CD14-positive monocyte (primary cell): ENCODE measurements around the gene PLAAT4. TPM values are rescaled to one million over a fixed set of nuclear protein-coding genes. Genes with fewer than 3 reads are reported as not detected.

Source experiments
- DNase-seq, 3 donors: peaks; one replicate each; pipeline ENCODE4 v3.0.0-alpha.2; 2011 to 2022
- H2AFZ ChIP-seq: 2 replicates; pipeline ENCODE4 v1.6.0; 2012; ENCODE audit warnings: mild to moderate bottlenecking, low read depth, low read length, inconsistent platforms; ENCODE audit not compliant: insufficient read depth, poor library complexity, severe bottlenecking
- H3K27ac ChIP-seq, 2 donors: 1 replicate in 1 of 2; 2 replicates in 1 of 2; pipeline ENCODE4 v1.5.1; 2012 to 2013; ENCODE audit warnings: low read length in 2 of 2, control low read depth in 1 of 2, inconsistent platforms in 1 of 2, low read depth in 1 of 2, mild to moderate bottlenecking in 1 of 2
- H3K27me3 ChIP-seq, 2 donors: one replicate each; pipeline versions ENCODE4 v1.6.0 to v1.6.1; 2011 to 2013; ENCODE audit warnings: low read length in 2 of 2; ENCODE audit not compliant: control insufficient read depth in 2 of 2, insufficient read depth in 2 of 2
- H3K36me3 ChIP-seq, 2 donors: replicated peaks in 1 of 2; 1 replicate in 1 of 2; 2 replicates in 1 of 2; pipeline versions ENCODE4 v1.5.1 to v1.6.1; 2012 to 2013; ENCODE audit warnings: low read length in 2 of 2, control low read depth in 1 of 2, inconsistent platforms in 1 of 2, mild to moderate bottlenecking in 1 of 2; ENCODE audit not compliant: insufficient read depth in 2 of 2, control insufficient read depth in 1 of 2
- H3K4me1 ChIP-seq, 2 donors: 1 replicate in 1 of 2; 2 replicates in 1 of 2; pipeline versions ENCODE4 v1.5.1 to v1.6.1; 2012 to 2013; ENCODE audit warnings: low read length in 2 of 2, control low read depth in 1 of 2, inconsistent platforms in 1 of 2, mild to moderate bottlenecking in 1 of 2, moderate library complexity in 1 of 2; ENCODE audit not compliant: insufficient read depth in 2 of 2, control insufficient read depth in 1 of 2
- H3K4me2 ChIP-seq: replicated peaks from 2 replicates; pipeline ENCODE3; 2012; ENCODE audit warnings: low read length, moderate library complexity, mild to moderate bottlenecking; ENCODE audit not compliant: poor library complexity, severe bottlenecking; ENCODE audit errors: extremely low read depth
- H3K4me3 ChIP-seq, 3 experiments: fragments of 200-600 bp in 1 of 3; sonication (generic) in 1 of 3; replicated peaks in 1 of 3; 1 replicate in 2 of 3; 2 replicates in 1 of 3; pipeline ENCODE4 v1.5.1; 2011 to 2013; ENCODE audit warnings: low read length in 3 of 3, mild to moderate bottlenecking in 3 of 3, control low read depth in 2 of 3, low read depth in 2 of 3, inconsistent platforms in 1 of 3, moderate library complexity in 1 of 3
- H3K79me2 ChIP-seq: 2 replicates; pipeline ENCODE4 v1.6.0; 2012; ENCODE audit warnings: mild to moderate bottlenecking, control low read depth, inconsistent platforms, low read length, moderate library complexity; ENCODE audit not compliant: insufficient read depth
- H3K9ac ChIP-seq: 2 replicates; pipeline ENCODE4 v1.6.0; 2017; ENCODE audit warnings: low read length, mild to moderate bottlenecking; ENCODE audit not compliant: insufficient read depth, poor library complexity, severe bottlenecking
- H3K9me3 ChIP-seq, 2 donors: replicated peaks in 1 of 2; 1 replicate in 1 of 2; 2 replicates in 1 of 2; pipeline versions ENCODE4 v1.5.1 to v1.6.1; 2012 to 2013; ENCODE audit warnings: low read length in 2 of 2, control low read depth in 1 of 2; ENCODE audit not compliant: control insufficient read depth in 1 of 2, insufficient read depth in 1 of 2
- H4K20me1 ChIP-seq: 2 replicates; pipeline ENCODE4 v1.6.0; 2012; ENCODE audit warnings: mild to moderate bottlenecking, low read length, control low read depth, moderate library complexity; ENCODE audit not compliant: insufficient read depth
- H3K27ac Mint-ChIP-seq, 7 donors: one replicate each; pipeline ENCODE4 v1.8.0; 2020; ENCODE audit warnings: mild to moderate bottlenecking in 7 of 7, mixed read lengths in 7 of 7, moderate library complexity in 6 of 7, inconsistent platforms in 2 of 7
- H3K27me3 Mint-ChIP-seq, 3 donors: one replicate each; pipeline ENCODE4 v1.8.0; 2021 to 2022; ENCODE audit warnings: low read depth in 3 of 3, mild to moderate bottlenecking in 3 of 3, mixed read lengths in 3 of 3, moderate library complexity in 3 of 3, inconsistent platforms in 1 of 3
- H3K36me3 Mint-ChIP-seq, 2 donors: one replicate each; pipeline ENCODE4 v1.8.0; 2020; ENCODE audit warnings: mixed read lengths in 2 of 2, inconsistent platforms in 1 of 2, mild to moderate bottlenecking in 1 of 2
- H3K4me1 Mint-ChIP-seq: one replicate; pipeline ENCODE4 v1.8.0; 2020; ENCODE audit warnings: mild to moderate bottlenecking, mixed read lengths
- H3K4me3 Mint-ChIP-seq, 2 donors: one replicate each; pipeline ENCODE4 v1.8.0; 2020; ENCODE audit warnings: mild to moderate bottlenecking in 2 of 2, mixed read lengths in 2 of 2, moderate library complexity in 1 of 2
- H3K9me3 Mint-ChIP-seq, 7 donors: one replicate each; pipeline ENCODE4 v1.8.0; 2020 to 2022; ENCODE audit warnings: mixed read lengths in 7 of 7, mild to moderate bottlenecking in 6 of 7, moderate library complexity in 6 of 7, inconsistent platforms in 2 of 7
- CTCF ChIP-seq: fragments of 200-600 bp; IDR thresholded peaks from one replicate; pipeline ENCODE4 v1.8.0; 2022; ENCODE audit warnings: antibody characterized with exemption, mild to moderate bottlenecking
- WGBS: methylation state at CpG from one replicate; pipeline ENCODE4 v1.1.5; 2013; ENCODE audit warnings: missing lambda C conversion rate; ENCODE audit not compliant: insufficient coverage; 5-methylcytosine and 5-hydroxymethylcytosine counted together
- intact Hi-C, 2 donors: fragments of 100-400 bp; cut with micrococcal nuclease; formaldehyde crosslinking; loops; one replicate each; pipeline versions ENCODE4 v1.15.0 to v1.15.1; 2023
- polyA plus RNA-seq, 3 donors: library from polyadenylated mRNA; depleted of rRNA in 1 of 3; unstranded in 2 of 3; stranded (reverse) in 1 of 3; fragments of 300-500 nt in 2 of 3; fragments of >200 nt in 1 of 3; fragmentation: Illumina TruSeq in 2 of 3; gene quantifications; 1 replicate in 2 of 3; 2 replicates in 1 of 3; pipeline ENCODE4 v1.2.3, GENCODE V29; 2012 to 2021

PLAAT4 gene
- polyA plus RNA-seq, 3 donors: 55.2 to 119 (median 101) TPM

DNA sequence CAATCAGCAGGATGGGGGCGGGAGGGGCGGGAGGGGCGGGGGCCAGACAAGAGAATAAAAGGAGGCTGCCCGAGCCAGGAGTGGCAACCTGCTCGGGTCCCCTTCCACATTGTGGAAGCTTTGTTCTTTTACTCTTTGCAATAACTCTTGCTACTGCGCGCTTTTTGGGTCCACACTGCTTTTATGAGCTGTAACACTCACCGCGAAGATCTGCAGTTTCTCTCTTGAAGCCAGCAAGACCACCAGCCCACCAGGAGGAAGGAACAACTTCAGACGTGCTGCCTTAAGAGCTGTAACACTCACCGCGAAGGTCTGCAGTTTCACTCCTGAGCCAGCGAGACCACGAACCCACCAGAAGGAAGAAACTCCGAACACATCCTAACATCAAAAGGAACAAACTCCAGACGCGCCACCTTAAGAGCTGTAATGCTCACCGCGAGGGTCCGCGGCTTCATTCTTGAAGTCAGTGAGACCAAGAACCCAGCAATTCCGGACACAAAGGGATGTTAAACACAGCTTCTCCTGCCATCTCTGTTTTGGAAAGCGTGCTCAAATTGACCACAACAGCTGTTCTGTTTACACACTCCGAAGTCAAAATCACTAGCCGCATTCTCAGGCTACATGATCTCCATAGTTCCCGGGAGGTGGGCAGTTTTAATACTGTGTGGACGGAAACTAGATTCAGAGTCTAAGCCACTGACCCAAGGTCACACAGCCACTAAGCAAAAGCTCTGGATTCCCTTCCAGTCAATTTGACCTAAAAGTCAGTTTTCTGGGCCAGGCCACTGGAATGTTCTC lies 14.7 kb downstream of the PLAAT4 start:
- TF ChIP-seq CTCF: no peak
- peaks cover 0 to 14% (median 10%) of the 10 kb centered on the region in 3 donors for H3K27me3 Mint-ChIP-seq
- Histone ChIP-seq H3K4me2 (peak overlapping the region; percentile 19), H3K4me3 (no peak overlapping the region), H3K36me3 (no peaks in the 10 kb centered on the region), H2AFZ (peak overlapping the region; percentile 65), H3K27me3 (no peaks in the 10 kb centered on the region), H3K9me3 (no peaks in the 10 kb centered on the region), H4K20me1 (no peaks in the 10 kb centered on the region), H3K79me2 (no peaks in the 10 kb centered on the region), H3K4me1 (peaks cover 8 to 13% of the 10 kb centered on the region in 2 donors), H3K9ac (no peak overlapping the region), H3K27ac (no peak overlapping the region)
- peak overlapping the region in 4 of 7 donors; percentile 13 to 68 (median 48) for H3K27ac Mint-ChIP-seq
- intact Hi-C loops: no loop called here
- DNase-seq: no peak
- WGBS: 24% methylated on average over 21 of the region's 27 CpGs
- H3K4me1 Mint-ChIP-seq: peaks cover 20% of the 10 kb centered on the region
- no peaks in the 10 kb centered on the region for H3K9me3 Mint-ChIP-seq
- peak overlapping the region; percentile 34 to 89 for H3K4me3 Mint-ChIP-seq
- peaks cover 8 to 12% of the 10 kb centered on the region in 2 donors for H3K36me3 Mint-ChIP-seq

DNA sequence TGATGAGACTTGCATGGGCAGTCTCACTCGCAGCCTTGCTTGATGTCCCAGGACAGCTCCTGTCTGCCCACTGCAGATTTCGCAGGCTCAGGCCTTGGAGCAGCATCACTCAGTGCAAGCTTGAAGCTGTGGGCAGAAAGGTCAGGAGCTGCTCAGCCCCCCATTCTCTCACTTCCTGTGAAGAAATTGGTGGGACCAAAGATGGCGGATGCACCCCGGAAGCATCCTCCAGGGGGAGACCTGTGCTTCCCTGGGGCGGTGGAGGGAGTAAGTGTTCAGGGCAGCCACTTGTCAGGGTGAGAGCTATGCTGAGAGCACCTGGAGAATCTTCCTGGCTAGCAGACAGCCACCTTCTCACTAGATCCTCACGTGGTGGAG lies 15.3 kb downstream of the PLAAT4 start:
- Histone ChIP-seq H3K27me3 (no peaks in the 10 kb centered on the region), H2AFZ (peak overlapping the region; percentile 65), H3K27ac (no peak overlapping the region), H4K20me1 (no peaks in the 10 kb centered on the region), H3K4me2 (no peak overlapping the region), H3K36me3 (no peaks in the 10 kb centered on the region), H3K4me1 (peaks cover 8 to 13% of the 10 kb centered on the region in 2 donors), H3K79me2 (no peaks in the 10 kb centered on the region), H3K9ac (no peak overlapping the region), H3K9me3 (no peaks in the 10 kb centered on the region), H3K4me3 (no peak overlapping the region)
- no peak for DNase-seq
- no peaks in the 10 kb centered on the region for H3K9me3 Mint-ChIP-seq
- peaks cover 20% of the 10 kb centered on the region for H3K4me1 Mint-ChIP-seq
- H3K4me3 Mint-ChIP-seq: no peak overlapping the region
- peaks cover 2 to 6% of the 10 kb centered on the region in 2 donors for H3K36me3 Mint-ChIP-seq
- H3K27ac Mint-ChIP-seq: peak overlapping the region in 1 of 7 donors; percentile 68
- no peak for TF ChIP-seq CTCF
- H3K27me3 Mint-ChIP-seq: peaks cover 0 to 14% (median 10%) of the 10 kb centered on the region in 3 donors
- WGBS: 100% methylated on average over 3 of the region's 6 CpGs
- intact Hi-C loops: no loop called here
